ENCODE data around the gene TNNC1.

- TF ChIP-seq, protein P1, sequence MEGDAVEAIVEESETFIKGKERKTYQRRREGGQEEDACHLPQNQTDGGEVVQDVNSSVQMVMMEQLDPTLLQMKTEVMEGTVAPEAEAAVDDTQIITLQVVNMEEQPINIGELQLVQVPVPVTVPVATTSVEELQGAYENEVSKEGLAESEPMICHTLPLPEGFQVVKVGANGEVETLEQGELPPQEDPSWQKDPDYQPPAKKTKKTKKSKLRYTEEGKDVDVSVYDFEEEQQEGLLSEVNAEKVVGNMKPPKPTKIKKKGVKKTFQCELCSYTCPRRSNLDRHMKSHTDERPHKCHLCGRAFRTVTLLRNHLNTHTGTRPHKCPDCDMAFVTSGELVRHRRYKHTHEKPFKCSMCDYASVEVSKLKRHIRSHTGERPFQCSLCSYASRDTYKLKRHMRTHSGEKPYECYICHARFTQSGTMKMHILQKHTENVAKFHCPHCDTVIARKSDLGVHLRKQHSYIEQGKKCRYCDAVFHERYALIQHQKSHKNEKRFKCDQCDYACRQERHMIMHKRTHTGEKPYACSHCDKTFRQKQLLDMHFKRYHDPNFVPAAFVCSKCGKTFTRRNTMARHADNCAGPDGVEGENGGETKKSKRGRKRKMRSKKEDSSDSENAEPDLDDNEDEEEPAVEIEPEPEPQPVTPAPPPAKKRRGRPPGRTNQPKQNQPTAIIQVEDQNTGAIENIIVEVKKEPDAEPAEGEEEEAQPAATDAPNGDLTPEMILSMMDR (IDR thresholded peaks at IDR 0.05; ENCODE audit: low read depth, low read length, missing input control) = no peak
- no peak for TF ChIP-seq SP1 (IDR thresholded peaks at IDR 0.05)
- no peak for TF ChIP-seq YY1 (IDR thresholded peaks at IDR 0.05)
- no peak for TF ChIP-seq RAD21 (IDR thresholded peaks at IDR 0.05)
- TF ChIP-seq, protein P2, sequence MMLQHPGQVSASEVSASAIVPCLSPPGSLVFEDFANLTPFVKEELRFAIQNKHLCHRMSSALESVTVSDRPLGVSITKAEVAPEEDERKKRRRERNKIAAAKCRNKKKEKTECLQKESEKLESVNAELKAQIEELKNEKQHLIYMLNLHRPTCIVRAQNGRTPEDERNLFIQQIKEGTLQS (IDR thresholded peaks at IDR 0.05) = no peak
- TF ChIP-seq RXRA (IDR thresholded peaks at IDR 0.05) = no peak
- TF ChIP-seq JUND (IDR thresholded peaks at IDR 0.05) = no peak
- TF ChIP-seq, protein P3, sequence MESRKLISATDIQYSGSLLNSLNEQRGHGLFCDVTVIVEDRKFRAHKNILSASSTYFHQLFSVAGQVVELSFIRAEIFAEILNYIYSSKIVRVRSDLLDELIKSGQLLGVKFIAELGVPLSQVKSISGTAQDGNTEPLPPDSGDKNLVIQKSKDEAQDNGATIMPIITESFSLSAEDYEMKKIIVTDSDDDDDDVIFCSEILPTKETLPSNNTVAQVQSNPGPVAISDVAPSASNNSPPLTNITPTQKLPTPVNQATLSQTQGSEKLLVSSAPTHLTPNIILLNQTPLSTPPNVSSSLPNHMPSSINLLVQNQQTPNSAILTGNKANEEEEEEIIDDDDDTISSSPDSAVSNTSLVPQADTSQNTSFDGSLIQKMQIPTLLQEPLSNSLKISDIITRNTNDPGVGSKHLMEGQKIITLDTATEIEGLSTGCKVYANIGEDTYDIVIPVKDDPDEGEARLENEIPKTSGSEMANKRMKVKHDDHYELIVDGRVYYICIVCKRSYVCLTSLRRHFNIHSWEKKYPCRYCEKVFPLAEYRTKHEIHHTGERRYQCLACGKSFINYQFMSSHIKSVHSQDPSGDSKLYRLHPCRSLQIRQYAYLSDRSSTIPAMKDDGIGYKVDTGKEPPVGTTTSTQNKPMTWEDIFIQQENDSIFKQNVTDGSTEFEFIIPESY (IDR thresholded peaks at IDR 0.05) = no peak
- TF ChIP-seq, protein P4, sequence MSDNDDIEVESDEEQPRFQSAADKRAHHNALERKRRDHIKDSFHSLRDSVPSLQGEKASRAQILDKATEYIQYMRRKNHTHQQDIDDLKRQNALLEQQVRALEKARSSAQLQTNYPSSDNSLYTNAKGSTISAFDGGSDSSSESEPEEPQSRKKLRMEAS (IDR thresholded peaks at IDR 0.05) = no peak
- no peak for TF ChIP-seq REST (IDR thresholded peaks at IDR 0.05)
- no peak for TF ChIP-seq GABPA (IDR thresholded peaks at IDR 0.05 in 1 of 2, conservative IDR thresholded peaks at IDR 0.05 in 1 of 2)
- no peak for TF ChIP-seq HNF4G (IDR thresholded peaks at IDR 0.05)
These were observed 14.5 kb upstream of the TNNC1 start for GRCh38 chr3:52468336-52468735.

Measured in liver (tissue), 3 donors.